Measurements from ENCODE around the gene LCN1. TPM values are rescaled to one million over a fixed set of nuclear protein-coding genes. Genes with fewer than 3 reads are reported as not detected.
A peak's percentile ranks its signal among the peaks of the same experiment; 100 is the strongest.

The LCN1 gene
- not detected for total RNA-seq

DNA sequence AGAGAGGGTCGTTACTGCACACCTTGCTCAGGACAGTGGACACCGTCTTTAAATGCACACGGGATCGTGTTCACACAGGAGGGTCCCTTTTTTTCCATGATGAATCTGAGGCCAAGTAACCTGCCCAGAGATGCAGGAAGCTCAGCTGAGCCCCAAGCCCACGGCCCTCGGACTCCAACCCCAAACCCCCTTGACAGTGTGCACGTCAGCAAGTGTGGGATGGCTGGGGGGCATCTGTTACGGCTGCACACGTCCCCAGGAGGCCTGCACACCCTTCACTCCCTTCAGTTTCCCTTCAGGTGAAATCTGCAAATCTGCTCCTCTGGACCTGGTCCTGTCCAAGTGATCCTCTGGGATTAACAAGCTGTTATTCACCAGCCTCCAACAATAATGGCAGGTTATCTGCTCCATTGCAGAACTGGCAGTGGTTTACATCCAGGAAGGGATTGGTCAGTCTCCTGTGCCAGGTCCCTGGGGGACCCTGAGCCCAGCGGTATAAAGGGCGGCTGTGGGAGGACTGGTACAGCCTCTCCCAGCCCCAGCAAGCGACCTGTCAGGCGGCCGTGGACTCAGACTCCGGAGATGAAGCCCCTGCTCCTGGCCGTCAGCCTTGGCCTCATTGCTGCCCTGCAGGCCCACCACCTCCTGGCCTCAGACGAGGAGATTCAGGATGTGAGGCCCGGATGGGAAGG, at the start of gene LCN1:
Gene LCN1, plus strand, starts transcription at position 525 of the 692 bp plus-strand sequence. Its CDS starts 58 bp downstream, at position 583.
- H3K27ac Mint-ChIP-seq: no peak within 1 kb of the TSS
- ChIA-PET POLR2A (no interaction called here), CTCF (no interaction called here)

DNA sequence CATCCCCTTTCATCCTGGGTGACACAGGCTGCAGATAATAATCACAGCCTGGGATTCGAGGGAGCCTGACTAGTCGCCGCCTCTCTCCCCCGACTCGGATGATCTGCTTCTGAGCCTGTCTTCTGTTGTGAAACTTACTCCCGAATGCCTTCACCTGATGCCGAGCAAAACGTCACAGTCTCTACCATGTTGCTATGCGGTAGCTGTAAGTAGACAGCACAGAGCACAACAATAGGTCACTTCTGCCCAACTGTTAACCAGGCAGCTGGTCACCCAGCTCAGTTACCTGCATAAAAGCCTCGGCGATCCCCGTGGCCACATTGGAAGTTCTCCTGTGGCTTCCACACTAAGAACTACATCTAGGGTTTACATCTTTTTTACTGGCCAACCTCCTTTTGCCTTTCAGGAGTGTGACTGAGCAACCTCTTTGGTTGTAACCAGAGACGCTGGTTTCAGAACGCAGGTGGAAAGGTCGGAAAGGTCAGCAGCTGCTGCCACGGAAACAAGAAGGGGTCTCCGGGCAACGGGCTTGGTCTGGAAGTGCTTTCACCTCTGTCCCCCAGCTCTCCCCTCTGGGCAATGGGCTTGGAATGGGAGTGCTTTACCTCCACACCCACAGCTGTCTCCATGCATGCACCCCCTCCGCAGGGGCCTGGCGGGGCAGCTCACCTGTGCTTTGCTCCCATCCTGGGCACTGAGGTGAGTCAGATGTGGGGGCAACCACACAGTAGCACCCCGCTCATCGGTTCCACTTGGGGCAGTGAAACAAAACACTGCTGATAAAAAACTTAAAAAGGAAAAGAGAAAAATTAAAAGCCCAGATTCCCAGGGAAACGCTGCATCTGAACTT, 49.2 kb upstream of the LCN1 start:
- peaks cover 34% of the 10 kb centered on the region for H3K27me3 Mint-ChIP-seq
- no peaks in the 10 kb centered on the region for H3K9me3 Mint-ChIP-seq (ENCODE audit: low read depth)
- no peak overlapping the region for H3K4me3 Mint-ChIP-seq
- H3K4me1 Mint-ChIP-seq: peaks cover 19% of the 10 kb centered on the region
- H3K36me3 Mint-ChIP-seq (ENCODE audit: low read depth): no peaks in the 10 kb centered on the region
- ChIA-PET POLR2A (interaction anchor here (0.7 kb wide), 1 partner anchor 1094 kb away, joined by 3 read pairs; no protein-coding TSS in a partner anchor), CTCF (no interaction called here)
- ATAC-seq: no peak
- intact Hi-C loops (cut with DNase I, micrococcal nuclease): no loop called here
- no peak for DNase-seq
- no peak overlapping the region for H3K27ac Mint-ChIP-seq

More for the DNA sequence above, at the start of gene LCN1:
- Mint-ChIP-seq H3K4me1 (no peaks in the 10 kb centered on the region), H3K9me3 (ENCODE audit: low read depth) (no peaks in the 10 kb centered on the region), H3K4me3 (no peak within 1 kb of the TSS), H3K36me3 (ENCODE audit: low read depth) (no peaks in the 10 kb centered on the region), H3K27me3 (peaks cover 4% of the 10 kb centered on the region)
- intact Hi-C loops (cut with DNase I, micrococcal nuclease): no loop called here
- no peak for DNase-seq
- no peak for ATAC-seq

DNA sequence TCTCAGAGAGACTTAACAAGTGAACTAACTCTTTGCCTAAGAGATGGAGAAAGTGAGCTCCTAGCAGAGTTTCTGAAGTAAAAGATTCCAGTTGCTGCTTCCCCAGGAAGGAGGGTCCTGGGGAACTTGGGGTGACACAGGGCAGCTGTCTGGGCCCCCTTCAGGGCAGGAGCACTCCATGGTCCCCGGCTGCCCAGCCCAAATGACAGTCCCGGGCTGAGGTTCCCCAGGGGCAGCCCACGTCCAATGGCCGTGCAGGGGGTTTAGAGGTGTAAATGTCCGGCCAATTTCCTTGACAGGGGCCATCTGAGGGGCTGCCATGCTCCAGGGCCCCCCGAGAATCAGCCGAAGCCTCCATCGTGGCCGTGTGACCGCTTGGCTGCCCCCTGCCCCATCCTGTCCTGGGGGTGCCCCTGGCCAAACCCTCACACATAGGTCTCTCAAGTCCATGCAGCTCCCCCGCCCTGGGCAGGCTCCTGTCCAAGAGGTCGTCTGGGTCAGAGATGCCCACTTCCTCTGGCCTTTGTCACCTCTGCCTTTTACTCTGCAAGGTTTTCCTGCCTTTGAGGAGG, 47.2 kb upstream of the LCN1 start:
- intact Hi-C loops (cut with DNase I, micrococcal nuclease): no loop called here
- CTCF ChIA-PET: interaction anchor here (0.5 kb wide), 1 partner anchor 618 kb away, joined by 3 read pairs; no protein-coding TSS in a partner anchor
- Mint-ChIP-seq H3K27ac (no peak overlapping the region), H3K4me3 (no peak overlapping the region), H3K9me3 (ENCODE audit: low read depth) (no peaks in the 10 kb centered on the region), H3K36me3 (ENCODE audit: low read depth) (no peaks in the 10 kb centered on the region), H3K27me3 (peaks cover 34% of the 10 kb centered on the region), H3K4me1 (peaks cover 12% of the 10 kb centered on the region)
- ATAC-seq: no peak
- POLR2A ChIA-PET: no interaction called here
- no peak for DNase-seq

DNA sequence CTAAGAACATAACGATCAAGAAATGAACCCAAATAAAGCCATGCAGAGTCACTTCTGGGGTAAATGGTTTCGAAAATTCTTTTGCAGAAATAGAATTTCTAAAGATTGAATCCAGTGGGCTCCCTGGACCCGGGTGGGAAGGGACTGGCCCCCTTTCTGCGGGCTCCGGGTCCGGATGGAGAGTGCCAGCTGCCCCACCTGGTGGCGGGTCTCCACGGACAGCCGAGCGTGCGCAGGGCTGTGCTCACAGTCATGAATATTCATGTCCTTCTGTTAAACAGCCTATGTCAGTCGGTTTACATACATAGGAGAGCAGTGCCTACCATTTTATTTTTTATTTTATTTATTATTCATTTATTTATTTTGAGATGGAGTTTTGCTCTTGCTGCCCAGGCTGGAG, 46.3 kb upstream of the LCN1 start:
- ChIA-PET CTCF (no interaction called here), POLR2A (no interaction called here)
- Mint-ChIP-seq H3K27ac (no peak overlapping the region), H3K27me3 (peaks cover 32% of the 10 kb centered on the region), H3K36me3 (ENCODE audit: low read depth) (no peaks in the 10 kb centered on the region), H3K9me3 (ENCODE audit: low read depth) (no peaks in the 10 kb centered on the region), H3K4me1 (peaks cover 8% of the 10 kb centered on the region), H3K4me3 (no peak overlapping the region)
- DNase-seq (peak; percentile 57), ATAC-seq (no peak)
- intact Hi-C loops (cut with DNase I, micrococcal nuclease): no loop called here

DNA sequence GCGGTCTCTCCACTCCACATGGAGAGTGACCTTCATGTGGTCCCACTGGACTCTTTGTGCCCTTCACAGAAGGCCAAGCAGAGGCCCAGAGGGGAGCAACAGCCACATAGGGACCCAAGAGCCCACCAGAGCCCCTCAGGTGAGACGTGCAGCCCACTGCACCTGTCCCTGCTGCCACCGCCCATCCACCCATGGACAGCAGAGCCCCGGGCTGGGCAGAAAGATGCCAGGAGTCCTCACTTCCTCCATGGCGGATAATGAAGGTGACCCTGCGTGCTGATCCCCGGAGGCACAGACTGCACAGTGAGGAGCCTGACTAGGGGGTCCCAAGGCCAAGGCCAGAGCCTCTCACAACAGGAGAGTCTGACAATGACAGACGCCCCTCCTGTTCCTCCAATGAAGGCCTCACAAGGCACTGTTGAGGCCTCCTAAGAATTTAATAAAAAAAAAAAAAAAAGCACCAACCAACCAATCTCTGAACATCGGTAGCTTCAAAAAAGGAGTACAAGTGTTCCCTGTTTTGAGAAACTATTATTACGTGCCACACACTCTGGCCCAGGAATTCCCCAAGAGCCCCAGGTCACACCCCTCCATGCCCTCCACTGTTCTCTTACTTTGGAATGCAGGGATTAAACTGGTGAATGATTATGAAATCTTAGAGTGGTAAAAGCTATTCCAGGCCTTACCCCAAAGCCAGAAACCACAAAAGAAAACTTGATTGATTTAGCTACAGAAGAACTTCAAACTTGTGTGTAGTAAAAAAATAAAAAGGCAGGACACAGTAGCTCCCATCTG, 44.5 kb upstream of the LCN1 start:
- no peak for DNase-seq
- CTCF ChIA-PET: interaction anchor here (0.6 to 0.7 kb wide), 3 partner anchors 17 to 390 kb away, joined by 3 to 4 read pairs (median 3); no protein-coding TSS in a partner anchor
- POLR2A ChIA-PET: no interaction called here
- H3K27me3 Mint-ChIP-seq: peaks cover 22% of the 10 kb centered on the region
- intact Hi-C loops (cut with DNase I, micrococcal nuclease): no loop called here
- H3K4me1 Mint-ChIP-seq: peaks cover 4% of the 10 kb centered on the region
- H3K9me3 Mint-ChIP-seq (ENCODE audit: low read depth): no peaks in the 10 kb centered on the region
- no peaks in the 10 kb centered on the region for H3K36me3 Mint-ChIP-seq (ENCODE audit: low read depth)
- no peak overlapping the region for H3K4me3 Mint-ChIP-seq
- no peak for ATAC-seq
- H3K27ac Mint-ChIP-seq: no peak overlapping the region

DNA sequence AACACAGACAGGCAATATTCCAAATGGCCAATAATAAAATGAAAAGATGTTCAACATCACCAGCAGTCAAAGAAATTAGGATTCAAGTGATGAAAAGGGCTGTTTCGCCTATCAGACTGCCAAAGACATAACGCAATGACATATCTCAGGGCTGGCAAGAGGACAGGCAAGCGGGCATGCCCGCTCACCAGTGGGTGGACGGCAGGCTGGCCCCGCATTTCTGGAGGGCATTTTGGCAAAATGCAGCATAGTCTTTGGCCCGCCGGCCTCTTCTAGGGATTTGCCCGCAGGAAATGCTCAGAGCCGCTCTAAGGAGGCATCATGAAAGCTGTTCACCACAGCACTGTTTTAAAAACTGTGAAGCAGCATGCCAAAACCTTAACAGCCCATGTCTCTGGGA, 43.0 kb upstream of the LCN1 start:
- H3K4me3 Mint-ChIP-seq: peak overlapping the region; percentile 72
- no peaks in the 10 kb centered on the region for H3K36me3 Mint-ChIP-seq (ENCODE audit: low read depth)
- no peak for ATAC-seq
- peaks cover 6% of the 10 kb centered on the region for H3K4me1 Mint-ChIP-seq
- CTCF ChIA-PET: no interaction called here
- POLR2A ChIA-PET: no interaction called here
- peaks cover 30% of the 10 kb centered on the region for H3K27me3 Mint-ChIP-seq
- H3K9me3 Mint-ChIP-seq (ENCODE audit: low read depth): no peaks in the 10 kb centered on the region
- no peak for DNase-seq
- intact Hi-C loops (cut with DNase I, micrococcal nuclease): no loop called here
- no peak overlapping the region for H3K27ac Mint-ChIP-seq

DNA sequence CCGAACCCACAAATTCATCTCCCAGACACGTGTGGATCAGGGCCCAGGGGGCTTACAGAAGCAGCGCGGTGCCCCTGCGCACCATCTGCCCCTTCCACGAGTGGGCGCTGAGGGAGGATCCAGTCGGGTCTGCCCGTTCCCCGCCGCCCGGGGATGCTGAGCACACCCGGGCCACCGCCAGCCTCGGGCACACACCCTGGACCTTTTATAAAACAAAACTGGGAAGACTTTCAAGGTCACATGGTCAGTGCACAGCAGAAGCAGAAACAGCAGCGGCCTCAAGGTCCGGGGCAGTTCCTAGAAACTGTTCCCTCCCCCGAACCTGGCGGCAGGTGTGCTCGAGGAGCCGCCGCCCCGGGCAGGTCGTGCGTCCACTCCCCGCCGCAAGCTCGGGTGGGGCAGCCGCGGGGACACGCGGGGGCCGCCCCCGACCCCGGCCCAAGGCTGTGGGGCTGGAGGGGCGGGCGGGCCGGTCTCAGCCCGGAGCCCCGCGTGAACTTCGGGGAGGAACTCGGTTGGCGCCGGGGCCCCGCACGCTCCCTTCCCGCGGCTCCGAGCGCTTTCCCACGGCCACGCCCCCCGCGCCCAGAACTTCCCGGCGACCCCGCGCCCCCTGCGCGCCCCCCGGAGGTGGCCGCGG, 42.3 kb upstream of the LCN1 start:
- Mint-ChIP-seq H3K27ac (no peak overlapping the region), H3K36me3 (ENCODE audit: low read depth) (no peaks in the 10 kb centered on the region), H3K9me3 (ENCODE audit: low read depth) (no peaks in the 10 kb centered on the region), H3K27me3 (peaks cover 33% of the 10 kb centered on the region), H3K4me1 (peaks cover 6% of the 10 kb centered on the region), H3K4me3 (peak overlapping the region; percentile 72)
- ATAC-seq: no peak
- CTCF ChIA-PET: no interaction called here
- POLR2A ChIA-PET: no interaction called here
- DNase-seq: peak; percentile 22
- intact Hi-C loops (cut with DNase I, micrococcal nuclease): no loop called here

DNA sequence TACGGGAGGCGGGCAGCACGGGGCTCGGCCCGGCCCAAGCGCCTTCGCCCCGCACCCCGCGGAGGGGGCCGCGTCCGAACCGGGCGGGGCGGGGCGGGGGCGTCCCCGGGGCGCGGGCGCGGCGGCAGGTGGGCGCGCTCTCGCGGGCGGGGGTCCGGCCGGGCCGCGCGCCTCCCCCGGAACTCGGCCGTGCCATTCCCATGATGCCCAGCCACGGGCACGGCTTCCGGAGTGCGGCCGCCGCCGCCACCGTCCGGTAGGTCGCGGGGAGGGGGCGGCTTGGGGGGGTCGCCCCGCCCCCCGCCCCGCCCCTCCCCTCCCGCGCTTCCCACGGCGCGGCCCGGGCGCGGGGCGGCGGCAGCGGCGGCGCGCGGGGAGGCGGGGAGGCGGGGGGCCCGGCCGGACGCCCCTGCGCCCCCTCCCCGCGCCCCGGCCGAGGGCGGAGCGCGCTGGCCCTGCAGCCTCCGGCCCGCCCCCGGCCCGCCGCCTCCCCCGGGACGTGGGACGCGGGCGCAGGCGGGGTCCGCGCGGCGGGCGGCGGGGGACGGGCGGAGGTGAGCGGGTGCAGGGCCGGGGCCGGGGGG, 41.7 kb upstream of the LCN1 start, which contains the start of gene PPP1R26:
Gene PPP1R26, plus strand, starts transcription at position 314 of the 584 bp plus-strand sequence. CDS start 4,729 bp downstream, outside the sequence.
- Mint-ChIP-seq H3K27me3 (peaks cover 33% of the 10 kb centered on the region), H3K36me3 (ENCODE audit: low read depth) (no peaks in the 10 kb centered on the region), H3K4me3 (peak within 1 kb of the TSS; percentile 72), H3K9me3 (ENCODE audit: low read depth) (no peaks in the 10 kb centered on the region), H3K4me1 (peaks cover 6% of the 10 kb centered on the region), H3K27ac (no peak within 1 kb of the TSS)
- ChIA-PET CTCF (interaction anchor here (1.2 kb wide), 1 partner anchor 25 kb away, joined by 4 read pairs; no protein-coding TSS in a partner anchor), POLR2A (no interaction called here)
- ATAC-seq: no peak
- intact Hi-C loops (cut with DNase I, micrococcal nuclease): loop anchor here (2.0 kb wide), 2 partner anchors 19 to 21 kb away; partner anchors contain the start of gene MRPS2 (in 1 of the 2)
- no peak for DNase-seq

DNA sequence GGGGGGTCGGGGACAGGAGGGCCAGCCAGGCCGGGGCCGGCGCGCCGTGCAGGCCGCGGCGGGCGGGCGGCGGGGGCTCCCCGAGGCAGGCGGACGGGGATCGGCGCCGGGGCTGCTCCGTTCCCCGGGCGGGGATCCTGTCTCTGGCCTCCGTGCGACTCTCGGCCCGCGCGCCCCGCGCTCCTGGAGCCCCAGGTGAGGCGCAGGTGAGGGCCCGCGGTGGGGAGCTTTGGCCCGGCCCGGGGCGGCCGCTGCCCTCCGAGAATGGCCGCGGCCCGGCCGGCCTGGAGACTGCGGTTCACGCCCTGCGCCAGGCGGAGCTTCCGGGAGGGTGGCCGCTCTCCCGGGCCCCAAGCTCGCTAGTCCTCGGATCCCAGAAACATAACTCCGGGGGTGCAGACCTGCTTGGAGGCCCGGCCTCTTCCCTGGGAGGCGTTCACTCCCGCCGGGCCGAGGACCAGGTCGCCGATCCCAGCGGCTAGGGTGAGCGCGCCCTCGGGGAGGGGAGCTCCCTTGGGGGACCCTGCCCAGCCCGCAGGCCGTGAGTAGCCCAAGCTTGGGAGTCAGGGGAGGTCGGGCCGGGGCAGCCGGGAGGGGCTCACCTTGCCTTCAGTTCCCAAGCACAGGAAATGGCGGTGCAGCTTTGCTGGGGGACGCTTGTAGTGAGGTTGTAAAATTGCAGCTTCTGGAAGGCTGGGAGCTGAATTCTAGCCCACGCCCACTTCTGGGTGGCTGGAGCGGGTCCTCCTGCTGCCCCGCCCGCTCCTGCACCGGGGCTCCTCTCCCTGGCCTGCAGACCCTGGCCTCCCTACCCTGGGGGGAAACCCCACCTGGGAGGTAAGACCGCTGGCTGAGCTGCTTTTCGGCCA, 40.9 kb upstream of the LCN1 start:
- ChIA-PET POLR2A (no interaction called here), CTCF (interaction anchor here (1.2 kb wide), 1 partner anchor 25 kb away, joined by 4 read pairs; no protein-coding TSS in a partner anchor)
- peaks cover 6% of the 10 kb centered on the region for H3K4me1 Mint-ChIP-seq
- H3K36me3 Mint-ChIP-seq (ENCODE audit: low read depth): no peaks in the 10 kb centered on the region
- H3K27me3 Mint-ChIP-seq: peaks cover 33% of the 10 kb centered on the region
- DNase-seq (peak; percentile 12), ATAC-seq (peak; percentile 55)
- intact Hi-C loops (cut with DNase I, micrococcal nuclease): loop anchor here (2.0 kb wide), 2 partner anchors 18 to 20 kb away; partner anchors contain the start of gene MRPS2 (in 1 of the 2)
- no peaks in the 10 kb centered on the region for H3K9me3 Mint-ChIP-seq (ENCODE audit: low read depth)
- H3K27ac Mint-ChIP-seq: no peak overlapping the region
- H3K4me3 Mint-ChIP-seq: no peak overlapping the region

DNA sequence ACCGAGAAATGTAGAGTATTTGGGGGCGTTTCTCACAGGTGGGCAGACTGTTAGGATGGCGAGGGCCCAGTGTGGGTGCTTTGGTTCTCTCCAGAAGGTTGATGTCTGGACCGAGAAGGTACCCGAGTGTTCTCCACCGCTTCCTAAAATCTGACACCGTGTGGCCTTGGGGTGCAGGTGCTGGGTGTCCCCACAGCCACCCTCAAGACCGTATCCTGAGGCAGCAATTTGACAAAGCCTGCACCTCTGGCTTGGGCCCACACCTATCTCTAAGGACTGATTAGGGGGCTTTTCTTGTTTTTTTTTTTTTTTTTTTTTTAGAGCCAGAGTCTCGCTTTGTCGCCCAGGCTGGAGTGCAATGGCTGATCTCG, 40.3 kb upstream of the LCN1 start:
- intact Hi-C loops (cut with DNase I, micrococcal nuclease): loop anchor here (2.0 kb wide), 2 partner anchors 18 to 20 kb away; partner anchors contain the start of gene MRPS2 (in 1 of the 2)
- DNase-seq (peak; percentile 27), ATAC-seq (peak; percentile 50)
- ChIA-PET POLR2A (no interaction called here), CTCF (interaction anchor here (1.2 kb wide), 1 partner anchor 24 kb away, joined by 4 read pairs; no protein-coding TSS in a partner anchor)
- no peak overlapping the region for H3K4me3 Mint-ChIP-seq
- H3K9me3 Mint-ChIP-seq (ENCODE audit: low read depth): no peaks in the 10 kb centered on the region
- H3K36me3 Mint-ChIP-seq (ENCODE audit: low read depth): no peaks in the 10 kb centered on the region
- no peak overlapping the region for H3K27ac Mint-ChIP-seq
- peaks cover 30% of the 10 kb centered on the region for H3K27me3 Mint-ChIP-seq
- peaks cover 6% of the 10 kb centered on the region for H3K4me1 Mint-ChIP-seq

Data from activated CD4-positive, alpha-beta T cell treated with anti-CD3 and anti-CD28 coated beads for 36 hours (primary cell).